ENCODE results near the gene ZNF607.
A peak's percentile ranks its signal among the peaks of the same experiment; 100 is the strongest.
"Not testable (repeated sequence)": the region's sequence is repeated elsewhere in the genome, so short reads cannot be mapped to it uniquely, and the experiment has no call there.

Gene ZNF607

DNA sequence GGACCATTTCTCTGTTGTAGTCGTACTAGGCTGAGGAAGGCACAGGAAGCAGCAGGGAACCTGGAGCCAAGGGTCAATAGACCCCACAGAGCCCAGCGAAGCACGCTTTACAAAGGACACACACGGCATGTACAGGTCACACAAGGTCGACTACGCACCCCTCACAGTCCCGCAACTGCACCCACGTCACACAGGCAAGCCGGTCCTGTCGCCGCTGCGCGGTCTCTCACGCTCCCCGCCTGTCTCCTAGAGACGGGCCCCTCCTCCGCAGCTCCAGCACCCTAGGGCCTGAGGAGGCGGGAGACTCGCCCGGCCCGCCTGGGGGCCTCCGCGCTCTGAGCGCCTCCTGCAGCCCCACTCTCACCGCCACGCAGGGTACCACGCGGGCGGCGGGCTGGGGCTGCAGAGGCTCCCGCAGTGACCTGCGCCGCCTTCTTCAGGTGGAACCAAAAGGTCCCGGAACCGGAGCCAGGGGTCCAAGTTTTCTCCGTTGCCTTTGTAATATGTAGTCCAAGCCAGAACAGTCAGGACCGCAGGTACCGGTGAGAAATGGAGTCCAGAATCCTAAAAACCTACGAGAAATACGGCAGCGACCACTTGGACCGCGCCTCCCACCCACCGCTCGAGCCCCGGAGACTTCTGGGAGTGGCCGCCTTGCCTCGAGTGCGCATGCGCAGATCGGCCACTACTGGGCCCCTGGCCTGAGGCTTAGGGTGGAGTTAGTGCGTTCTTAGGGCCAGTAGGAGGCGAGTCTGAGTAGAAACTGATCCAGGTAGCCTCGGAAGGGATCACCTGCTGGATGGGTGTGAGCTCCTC, at the start of gene ZNF607:
ZNF607 (minus strand) TSS at position 651 of the 816 bp plus-strand sequence. CDS start 8,143 bp downstream, outside the sequence.
- DNase-seq, result peak; percentile 71

DNA sequence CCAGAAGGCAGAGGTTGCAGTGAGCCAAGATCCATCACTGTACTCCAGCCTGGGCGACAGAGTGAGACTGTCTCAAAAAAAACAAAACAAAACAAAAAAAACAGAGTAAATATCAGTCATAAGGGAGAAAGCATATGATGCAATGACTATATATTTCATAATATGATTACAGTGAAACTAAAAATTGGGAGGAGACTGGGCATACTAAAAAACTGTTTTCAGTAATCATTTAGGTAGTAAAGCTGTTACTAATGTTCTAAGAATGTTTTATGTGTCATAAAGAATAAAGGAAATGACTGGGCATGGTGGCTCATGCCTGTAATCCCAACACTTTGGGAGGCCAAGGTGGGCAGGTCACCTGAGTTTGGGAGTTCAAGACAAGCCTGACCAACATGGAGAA, 43.9 kb upstream of the ZNF607 start:
- no peak for DNase-seq

DNA sequence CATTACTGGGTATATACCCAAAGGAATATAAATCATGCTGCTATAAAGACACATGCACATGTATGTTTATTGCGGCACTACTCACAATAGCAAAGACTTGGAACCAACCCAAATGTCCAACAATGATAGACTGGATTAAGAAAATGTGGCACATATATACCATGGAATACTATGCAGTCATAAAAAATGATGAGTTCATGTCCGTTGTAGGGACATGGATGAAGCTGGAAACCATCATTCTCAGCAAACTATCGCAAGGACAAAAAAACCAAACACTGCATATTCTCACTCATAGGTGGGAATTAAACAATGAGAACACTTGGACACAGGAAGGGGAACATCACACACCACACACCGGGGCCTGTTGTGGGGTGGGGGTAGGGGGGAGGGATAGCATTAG, 38.1 kb upstream of the ZNF607 start:
- not testable (repeated sequence) for DNase-seq

DNA sequence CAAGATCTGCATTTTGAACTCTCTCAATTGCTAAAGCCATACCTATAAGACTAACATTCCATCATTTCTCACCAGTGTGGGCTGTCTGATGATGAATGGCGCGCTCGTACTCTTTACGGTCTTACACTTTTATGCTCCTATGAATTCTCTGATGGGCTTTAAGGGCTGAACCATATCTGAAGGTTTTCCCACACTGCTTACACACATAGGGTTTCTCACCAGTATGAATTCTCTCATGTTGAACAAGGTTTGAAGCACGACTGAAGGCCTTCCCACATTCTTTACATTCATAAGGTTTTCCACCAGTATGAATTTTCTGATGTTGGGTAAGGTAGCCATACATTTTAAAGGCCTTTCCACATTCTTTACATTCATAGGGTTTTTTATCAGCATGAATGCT, 18.8 kb upstream of the ZNF607 start:
- no peak for DNase-seq

GRCh38 chr19:37725181-37725580, 5.6 kb upstream of the ZNF607 start:
- no peak for DNase-seq

DNA sequence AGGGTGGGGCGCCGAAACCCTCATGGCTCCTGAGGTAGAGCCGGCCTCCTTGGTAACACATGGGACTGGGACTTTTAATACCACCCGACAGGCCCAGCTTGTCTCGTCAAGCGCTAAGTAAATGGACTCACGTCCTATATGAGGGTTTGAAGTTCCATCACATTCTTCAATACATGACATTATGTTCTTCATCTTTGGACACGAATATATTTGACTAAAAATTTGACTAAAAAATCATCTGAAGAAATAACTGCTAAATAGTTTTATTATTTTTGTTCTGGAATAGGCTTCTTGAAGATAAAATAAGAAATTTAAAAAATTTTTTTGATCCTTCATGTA, 335 bp upstream of the ZNF607 start:
- DNase-seq, result no peak

DNA sequence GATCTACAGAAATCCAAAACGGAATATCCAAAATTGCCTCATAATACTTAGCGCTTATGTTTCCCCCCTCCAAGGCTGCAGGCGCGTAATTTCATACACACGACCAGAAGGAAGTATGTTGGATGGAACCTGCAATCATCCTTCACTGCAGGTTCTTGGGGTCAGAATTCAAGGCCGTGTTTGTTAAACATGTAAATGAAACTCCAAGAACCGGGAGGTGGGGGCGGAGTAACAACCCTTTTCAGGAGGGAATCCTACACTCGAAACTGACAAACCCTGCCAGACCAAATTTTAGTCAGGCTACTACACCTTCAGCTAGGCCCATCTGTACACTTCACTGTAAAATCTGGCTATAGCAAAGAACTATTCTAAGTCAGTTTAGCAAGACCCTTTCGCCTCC, 1.3 kb downstream of the ZNF607 start:
- DNase-seq, result no peak

- no peak for DNase-seq
These were observed 3.4 kb downstream of the ZNF607 start for GRCh38 chr19:37716140-37716539.

GRCh38 chr19:37706052-37706605, 13.4 kb downstream of the ZNF607 start:
- DNase-seq, result no peak

- no peak for DNase-seq
These were observed 20.5 kb downstream of the ZNF607 start for GRCh38 chr19:37699057-37699456.

GRCh38 chr19:37698216-37698615, 21.3 kb downstream of the ZNF607 start:
- no peak for DNase-seq

GRCh38 chr19:37695144-37695899, 24.2 kb downstream of the ZNF607 start:
- DNase-seq, result no peak

DNA sequence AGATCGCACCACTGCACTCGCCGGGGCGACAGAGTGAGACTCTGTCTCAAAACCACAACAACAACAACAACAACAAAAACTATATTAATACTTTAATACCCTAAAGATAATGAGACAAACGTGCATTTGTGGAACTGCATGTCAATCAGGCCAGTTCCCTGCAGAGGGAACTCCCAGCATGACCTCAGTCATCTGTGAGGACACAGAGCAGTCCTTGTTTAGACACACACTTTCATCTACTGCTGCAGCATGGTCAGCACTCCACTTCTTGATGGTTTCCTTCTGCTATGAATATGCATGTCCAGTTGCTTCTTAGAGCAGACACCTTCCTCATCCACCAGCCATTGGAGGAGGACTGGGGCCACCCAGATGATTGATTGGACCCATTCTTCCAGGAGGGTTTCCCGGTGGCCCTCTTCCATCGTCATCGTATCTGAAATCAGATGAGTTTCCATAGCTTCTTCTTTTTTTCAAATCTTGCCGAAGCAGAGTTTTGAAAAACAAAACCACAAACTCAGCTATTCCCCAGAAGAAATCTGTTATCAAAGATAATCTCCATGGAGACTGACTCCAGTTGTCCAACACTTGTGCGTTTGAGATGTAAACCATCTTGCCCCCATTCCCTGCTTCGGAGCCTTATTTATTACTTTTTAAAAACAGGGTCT, 26.5 kb downstream of the ZNF607 start:
- DNase-seq, result peak; percentile 3

GRCh38 chr19:37691881-37692504, 27.6 kb downstream of the ZNF607 start:
- peak; percentile 64 for DNase-seq

- no peak for DNase-seq
These were observed 36.0 kb downstream of the ZNF607 start for GRCh38 chr19:37683520-37683919.

GRCh38 chr19:37669450-37669914, 50.1 kb downstream of the ZNF607 start:
- no peak for DNase-seq

DNA sequence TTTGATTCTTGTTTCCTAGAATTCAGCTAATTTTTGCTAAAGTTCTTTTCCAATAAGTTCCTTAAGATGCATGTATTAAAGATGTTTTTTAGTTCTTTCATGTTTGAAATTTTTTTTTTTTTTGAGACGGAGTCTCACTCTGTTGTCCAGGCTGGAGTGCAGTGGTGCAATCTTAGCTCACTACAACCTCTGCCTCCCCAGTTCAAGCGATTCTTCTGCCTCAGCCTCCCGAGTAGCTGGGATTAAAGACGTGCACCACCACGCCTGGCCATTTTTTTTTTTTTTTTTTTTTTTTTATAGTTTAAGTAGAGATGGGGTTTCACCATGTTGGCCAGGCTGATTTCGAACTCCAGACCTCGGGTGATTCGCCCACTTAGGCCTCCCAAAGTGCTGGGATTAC, 62.4 kb downstream of the ZNF607 start:
- DNase-seq, result not testable (repeated sequence)

- DNase-seq, result peak; percentile 70
These were observed 63.7 kb downstream of the ZNF607 start for GRCh38 chr19:37655689-37656371.

GRCh38 chr19:37655301-37655688, 64.3 kb downstream of the ZNF607 start, which contains the start of gene ZFP30:
Gene ZFP30 (minus strand): TSS chr19:37655465. CDS start chr19:37647822, 7,643 bp downstream.
- peak; percentile 70 for DNase-seq

DNA sequence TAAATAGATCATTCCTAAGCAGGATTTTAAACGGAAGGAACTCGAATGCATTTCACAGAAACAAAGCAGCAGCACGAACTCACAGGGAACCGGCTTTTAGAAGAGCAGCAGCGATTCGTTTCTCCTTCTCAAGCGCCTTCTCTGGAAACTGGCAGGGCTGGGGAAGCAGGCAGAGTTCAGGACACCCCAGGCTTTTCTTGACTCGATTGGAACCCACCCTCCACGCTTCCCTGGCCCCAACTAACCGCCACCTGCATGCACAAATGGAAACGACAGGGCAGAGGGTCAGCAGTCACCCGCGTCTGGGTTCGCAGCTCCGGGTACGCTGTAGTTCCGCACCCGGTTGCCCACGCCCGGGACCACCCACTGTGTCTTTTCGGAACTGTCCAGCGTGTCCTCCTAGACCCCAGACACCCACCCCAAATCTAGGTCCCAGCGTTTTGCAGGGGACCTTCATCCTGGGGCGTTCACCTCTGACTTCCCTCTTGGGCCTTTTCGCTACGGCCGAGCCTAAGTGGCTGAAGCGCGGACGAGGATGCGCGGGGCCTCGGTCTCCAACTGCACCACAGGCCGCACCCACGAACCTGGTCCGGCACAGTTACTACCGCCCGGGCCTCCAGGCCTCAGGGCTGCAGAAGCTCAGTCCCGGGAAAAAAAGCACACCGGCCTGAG, 64.8 kb downstream of the ZNF607 start:
- DNase-seq, result no peak

DNA sequence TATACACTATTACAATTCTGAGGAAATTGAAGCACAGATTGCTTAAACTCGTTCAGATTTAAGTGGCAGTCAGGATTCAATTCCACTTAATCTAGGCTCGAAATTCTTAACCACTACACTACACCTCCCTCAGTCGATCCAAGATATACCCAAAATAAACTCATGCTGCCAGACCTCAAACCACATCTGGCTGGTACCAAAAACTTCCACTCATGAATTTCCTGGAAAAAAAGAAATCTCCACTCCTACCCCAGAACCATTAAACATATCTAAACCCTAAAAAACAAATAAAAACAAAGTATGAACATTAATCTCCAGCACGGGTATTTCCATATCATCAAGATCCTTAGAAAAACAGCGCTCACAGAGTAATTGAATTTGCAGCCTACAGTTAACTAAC, 65.4 kb downstream of the ZNF607 start:
- DNase-seq, result no peak

Measured in GF-D8 (cell line).